NCI-H2227 (cell line): ENCODE data around the gene CCDC160.

Experiments
- DNase-seq: peaks from one replicate; lab custom pipeline; 2025; ENCODE audit not compliant: unreplicated experiment; lab: John Stamatoyannopoulos, UW

The CCDC160 gene

GRCh38 chrX:134294548-134294947 is 57.6 kb downstream of the CCDC160 start:
- DNase-seq = no peak
